GM12878 (cell line): Measurements from ENCODE around the gene UTP3. TPM values are rescaled to one million over a fixed set of nuclear protein-coding genes. Genes with fewer than 3 reads are reported as not detected.

Experiments used
- ATAC-seq: fragments of 200-7000 bp; cut with Tn5 transposase; 3 replicates; pipeline ENCODE4 v1.9.1; 2020; ENCODE audit warnings: mild to moderate bottlenecking, moderate library complexity
- BruUV-seq: library from RNA; stranded (reverse); fragments of 400-500 nt; replicated peaks from 2 replicates; lab custom pipeline; 2021; lab: Mats Ljungman, UMichigan
- CTCF ChIA-PET: fragments of 300-600 bp; sonication (Branson Sonifier 250); formaldehyde crosslinking; extraction: SDS; loops from one replicate; lab custom pipeline; 2021; ENCODE audit warnings: inconsistent platforms; lab: Yijun Ruan, JAX
- POLR2A ChIA-PET: fragments of 350-600 bp; formaldehyde crosslinking; extraction: SDS; loops from one replicate; lab custom pipeline; 2021; ENCODE audit warnings: inconsistent platforms; lab: Charles Lee
- RAD21 ChIA-PET: fragments of 300-600 bp; sonication (Branson Sonifier 250); formaldehyde crosslinking; loops from one replicate; lab custom pipeline; 2023; ENCODE audit warnings: antibody characterized with exemption; ENCODE audit not compliant: unreplicated experiment; lab: Charles Lee
- SMC1A ChIA-PET: fragments of 300-600 bp; sonication (Branson Sonifier 250); formaldehyde crosslinking; loops from one replicate; lab custom pipeline; 2023; ENCODE audit not compliant: unreplicated experiment, uncharacterized antibody; lab: Charles Lee
- DNase-seq: peaks from one replicate; pipeline ENCODE4 v3.0.0-alpha.2; 2011; ENCODE audit warnings: low read depth, low spot score
- FAIRE-seq: peaks from 3 replicates; lab custom pipeline; 2011; peaks lifted over from hg19 to GRCh38; lab: Jason Lieb, UNC
- H2AFZ ChIP-seq: 2 replicates; pipeline ENCODE4 v1.6.0; 2011; ENCODE audit warnings: low read depth, low read length, control low read depth; ENCODE audit not compliant: control insufficient read depth
- H3K27ac ChIP-seq: 2 replicates; pipeline ENCODE4 v1.5.1; 2011; ENCODE audit warnings: control low read depth; ENCODE audit not compliant: control insufficient read depth, insufficient read depth
- H3K27me3 ChIP-seq, 2 experiments: replicated peaks in 1 of 2; 2 replicates each; pipeline versions ENCODE4 v1.6.0 to v1.6.1; 2011; ENCODE audit warnings: low read length in 1 of 2; ENCODE audit not compliant: control insufficient read depth in 2 of 2, insufficient read depth in 2 of 2
- H3K36me3 ChIP-seq, 2 experiments: 2 replicates each; pipeline ENCODE4 v1.5.1; 2011; ENCODE audit warnings: low read length in 1 of 2; ENCODE audit not compliant: control insufficient read depth in 2 of 2, insufficient read depth in 2 of 2
- H3K4me1 ChIP-seq: 2 replicates; pipeline ENCODE4 v1.6.1; 2011; ENCODE audit warnings: mild to moderate bottlenecking, low read length, moderate library complexity, mixed read lengths; ENCODE audit not compliant: control insufficient read depth, insufficient read depth
- H3K4me2 ChIP-seq: 2 replicates; pipeline ENCODE4 v1.6.0; 2011; ENCODE audit warnings: control low read depth; ENCODE audit not compliant: control insufficient read depth, insufficient read depth
- H3K4me3 ChIP-seq: fragments of 200-600 bp; sonication (generic); 2 replicates; pipeline ENCODE4 v1.5.1; 2016
- H3K79me2 ChIP-seq: 2 replicates; pipeline ENCODE4 v1.6.0; 2011; ENCODE audit warnings: low read length; ENCODE audit not compliant: control insufficient read depth, insufficient read depth
- H3K9ac ChIP-seq: 2 replicates; pipeline ENCODE4 v1.8.0; 2011; ENCODE audit warnings: low read length, control low read depth, mixed read lengths; ENCODE audit not compliant: control insufficient read depth, insufficient read depth
- H3K9me3 ChIP-seq: replicated peaks from 3 replicates; pipeline ENCODE4 v1.5.1; 2011; ENCODE audit warnings: mild to moderate bottlenecking, low read length; ENCODE audit not compliant: control insufficient read depth, insufficient read depth
- H4K20me1 ChIP-seq: 2 replicates; pipeline ENCODE4 v1.6.0; 2011; ENCODE audit not compliant: control insufficient read depth, insufficient read depth
- ATF7 ChIP-seq: fragments of 450-650 bp; IDR thresholded peaks from 2 replicates; pipeline ENCODE4 v1.6.1; 2016; ENCODE audit warnings: low read depth, mild to moderate bottlenecking
- BRCA1 ChIP-seq: IDR thresholded peaks from 2 replicates; pipeline ENCODE4 v1.6.1; 2011; ENCODE audit warnings: low read depth, low read length, improper control_type of control experiment
- MYC ChIP-seq: IDR thresholded peaks from 2 replicates; pipeline ENCODE4 v1.6.1; 2011; ENCODE audit warnings: mild to moderate bottlenecking, low read length, moderate library complexity, inconsistent platforms; ENCODE audit not compliant: insufficient read depth, insufficient replicate concordance, insufficient read length, severe bottlenecking
- RAD21 ChIP-seq: IDR thresholded peaks from 2 replicates; pipeline ENCODE4 v1.6.1; 2011; ENCODE audit warnings: mild to moderate bottlenecking, low read depth, low read length, moderate library complexity; ENCODE audit not compliant: insufficient read depth
- SUPT20H ChIP-seq: IDR thresholded peaks from 2 replicates; pipeline ENCODE4 v1.6.1; 2011; ENCODE audit warnings: low read depth, mild to moderate bottlenecking, low read length, moderate library complexity, borderline replicate concordance; ENCODE audit not compliant: control insufficient read depth
- ZNF384 ChIP-seq: IDR thresholded peaks from 2 replicates; pipeline ENCODE4 v1.6.1; 2012; ENCODE audit warnings: low read depth, mild to moderate bottlenecking, low read length, improper control_type of control experiment, borderline replicate concordance
- ZSCAN29 ChIP-seq: fragments of 450-650 bp; IDR thresholded peaks from 2 replicates; pipeline ENCODE4 v1.6.1; 2017; ENCODE audit warnings: mild to moderate bottlenecking, moderate library complexity
- in situ Hi-C: fragments of 300-500 bp; cut with MboI; formaldehyde crosslinking; loops from 9 replicates; pipeline ENCODE4 v1.14.3; 2018; ENCODE audit warnings: mixed read lengths
- intact Hi-C: fragments of 100-400 bp; cut with micrococcal nuclease; formaldehyde crosslinking; loops from one replicate; pipeline ENCODE4 v1.14.2; 2022; ENCODE audit not compliant: unreplicated experiment
- polyA plus RNA-seq, 11 experiments: library from polyadenylated mRNA; depleted of rRNA in 4 of 11; unstranded in 6 of 11; stranded (reverse) in 5 of 11; fragments of >200 nt; fragmentation: Nextera tagmentation in 4 of 11; fragmentation: Illumina TruSeq in 1 of 11; extraction: Ambion mirVana in 4 of 11; extraction: Trizol in 1 of 11; gene quantifications; 1 replicate in 1 of 11; 2 replicates in 10 of 11; pipeline versions ENCODE4 v1.2.1 to v1.2.3, GENCODE V29; 2011 to 2016; ENCODE audit warnings: inconsistent platforms in 2 of 11, missing spikeins in 2 of 11, low read depth in 1 of 11
- total RNA-seq, 4 experiments: library from RNA; depleted of rRNA in 3 of 4; stranded (reverse); fragments of >200 nt in 3 of 4; fragmentation: Illumina TruSeq in 1 of 4; extraction: Trizol in 1 of 4; gene quantifications; 2 replicates each; pipeline versions ENCODE4 v1.2.1 to v1.2.3, GENCODE V29; 2013 to 2021
- TF ChIP-seq, protein P1 (sequence below), 3 experiments: IDR thresholded peaks in 2 of 3; conservative IDR thresholded peaks in 1 of 3; 2 replicates each; pipeline ENCODE4 v1.5.1; 2011; ENCODE audit warnings: low read depth in 3 of 3, low read length in 3 of 3, mild to moderate bottlenecking in 3 of 3, control low read depth in 2 of 3, moderate library complexity in 2 of 3, inconsistent platforms in 1 of 3, mixed read lengths in 1 of 3; ENCODE audit not compliant: control insufficient read depth in 2 of 3, insufficient read depth in 1 of 3; ENCODE audit errors: extremely low read depth in 1 of 3
- TF ChIP-seq, protein P2 (sequence below): IDR thresholded peaks from 2 replicates; pipeline ENCODE4 v1.6.1; 2011; ENCODE audit warnings: borderline replicate concordance, low read depth, mild to moderate bottlenecking, moderate library complexity, low read length; ENCODE audit not compliant: insufficient read depth, poor library complexity, severe bottlenecking

The UTP3 gene
- total and polyA plus RNA-seq, 10 of the 15 experiments (the other 5 are each of a cell fraction or from before 2014, with no cell fraction given): 15.8 to 60.7 (median 22.5) TPM

DNA sequence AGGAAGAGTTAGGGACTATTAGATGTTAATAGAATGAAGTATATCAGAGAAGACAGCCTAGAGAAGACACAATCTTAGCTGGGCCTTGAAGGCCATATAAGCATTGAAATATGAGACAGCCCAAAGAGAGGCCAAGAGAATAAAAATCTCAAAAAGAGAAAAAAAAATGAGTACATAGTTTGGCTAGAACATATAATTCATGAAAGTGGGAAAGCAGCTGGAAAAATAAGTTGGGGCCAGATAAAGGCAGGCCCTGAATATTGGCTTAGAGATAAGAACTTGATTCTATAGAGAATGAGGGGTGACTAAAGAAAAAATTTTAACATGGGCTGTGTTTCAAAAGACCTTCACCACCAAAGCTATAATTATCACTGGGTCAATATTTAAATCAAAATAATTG lies 7.4 kb upstream of the UTP3 start:
- no peak for ATAC-seq
- no peak overlapping the region for H3K4me3 ChIP-seq
- no TSS peak for BruUV-seq
- no peaks in the 10 kb centered on the region for H3K27me3 ChIP-seq
- ChIA-PET POLR2A (interaction anchor here (0.7 to 1.5 kb wide), 3 partner anchors 25 to 54 kb away, joined by 3 to 7 read pairs (median 5); no protein-coding TSS in a partner anchor), CTCF (interaction anchor here (0.6 to 2.8 kb wide), 6 partner anchors 14 to 946 kb away, joined by 3 to 25 read pairs (median 6); partner anchors contain the start of gene JCHAIN), RAD21 (interaction anchor here (0.8 to 3.5 kb wide), 9 partner anchors 9 to 257 kb away, joined by 3 to 24 read pairs (median 4); partner anchors contain the start of gene JCHAIN), SMC1A (interaction anchor here (1.3 to 12.8 kb wide), 7 partner anchors 9 to 74 kb away, joined by 3 to 170 read pairs (median 4); partner anchors contain the start of gene JCHAIN)
- in situ Hi-C loops: loop anchor here (25.0 kb wide), 1 partner anchor 1619 kb away; no protein-coding TSS in a partner anchor
- TF ChIP-seq, protein P1, sequence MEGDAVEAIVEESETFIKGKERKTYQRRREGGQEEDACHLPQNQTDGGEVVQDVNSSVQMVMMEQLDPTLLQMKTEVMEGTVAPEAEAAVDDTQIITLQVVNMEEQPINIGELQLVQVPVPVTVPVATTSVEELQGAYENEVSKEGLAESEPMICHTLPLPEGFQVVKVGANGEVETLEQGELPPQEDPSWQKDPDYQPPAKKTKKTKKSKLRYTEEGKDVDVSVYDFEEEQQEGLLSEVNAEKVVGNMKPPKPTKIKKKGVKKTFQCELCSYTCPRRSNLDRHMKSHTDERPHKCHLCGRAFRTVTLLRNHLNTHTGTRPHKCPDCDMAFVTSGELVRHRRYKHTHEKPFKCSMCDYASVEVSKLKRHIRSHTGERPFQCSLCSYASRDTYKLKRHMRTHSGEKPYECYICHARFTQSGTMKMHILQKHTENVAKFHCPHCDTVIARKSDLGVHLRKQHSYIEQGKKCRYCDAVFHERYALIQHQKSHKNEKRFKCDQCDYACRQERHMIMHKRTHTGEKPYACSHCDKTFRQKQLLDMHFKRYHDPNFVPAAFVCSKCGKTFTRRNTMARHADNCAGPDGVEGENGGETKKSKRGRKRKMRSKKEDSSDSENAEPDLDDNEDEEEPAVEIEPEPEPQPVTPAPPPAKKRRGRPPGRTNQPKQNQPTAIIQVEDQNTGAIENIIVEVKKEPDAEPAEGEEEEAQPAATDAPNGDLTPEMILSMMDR (IDR thresholded peaks at IDR 0.05 in 2 of 3, conservative IDR thresholded peaks at IDR 0.05 in 1 of 3; ENCODE audit: control insufficient read depth in 2 of 3, extremely low read depth in 1 of 3, insufficient read depth in 1 of 3, low read depth in 3 of 3, low read length in 3 of 3): no peak
- TF ChIP-seq SUPT20H (no peak), ZSCAN29 (no peak), RAD21 (no peak), ATF7 (no peak), ZNF384 (no peak), MYC (no peak), BRCA1 (no peak)
- TF ChIP-seq, protein P2, sequence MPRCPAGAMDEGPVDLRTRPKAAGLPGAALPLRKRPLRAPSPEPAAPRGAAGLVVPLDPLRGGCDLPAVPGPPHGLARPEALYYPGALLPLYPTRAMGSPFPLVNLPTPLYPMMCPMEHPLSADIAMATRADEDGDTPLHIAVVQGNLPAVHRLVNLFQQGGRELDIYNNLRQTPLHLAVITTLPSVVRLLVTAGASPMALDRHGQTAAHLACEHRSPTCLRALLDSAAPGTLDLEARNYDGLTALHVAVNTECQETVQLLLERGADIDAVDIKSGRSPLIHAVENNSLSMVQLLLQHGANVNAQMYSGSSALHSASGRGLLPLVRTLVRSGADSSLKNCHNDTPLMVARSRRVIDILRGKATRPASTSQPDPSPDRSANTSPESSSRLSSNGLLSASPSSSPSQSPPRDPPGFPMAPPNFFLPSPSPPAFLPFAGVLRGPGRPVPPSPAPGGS: no peak
- H3K4me1 ChIP-seq: peaks cover 51% of the 10 kb centered on the region
- intact Hi-C loops: loop anchor here (10.0 kb wide), 1 partner anchor 314 kb away; the partner anchor contains the start of gene DCK
- H3K9me3 ChIP-seq: no peaks in the 10 kb centered on the region
- H4K20me1 ChIP-seq: no peaks in the 10 kb centered on the region
- H3K4me2 ChIP-seq: peak overlapping the region; percentile 42; the same call in 1 of the 2 replicates
- no peaks in the 10 kb centered on the region for H3K79me2 ChIP-seq
- peak overlapping the region; percentile 74 for H3K27ac ChIP-seq
- H3K36me3 ChIP-seq: no peaks in the 10 kb centered on the region
- no peak overlapping the region for H3K9ac ChIP-seq
- no peak for FAIRE-seq
- peak overlapping the region; percentile 39; the same call in 1 of the 2 replicates for H2AFZ ChIP-seq
- no peak for DNase-seq
